BLaER1 (cell line): ENCODE results near the gene KCTD16.

ENCODE experiments used
- H3K27ac ChIP-seq: shearing (Covaris generic); formaldehyde crosslinking; 2 replicates; pipeline ENCODE4 v1.8.1; 2022
- H3K27me3 ChIP-seq: shearing (Covaris generic); formaldehyde crosslinking; 2 replicates; pipeline ENCODE4 v1.8.1; 2022
- H3K36me3 ChIP-seq: shearing (Covaris generic); formaldehyde crosslinking; 2 replicates; pipeline ENCODE4 v1.8.1; 2022
- H3K4me1 ChIP-seq: shearing (Covaris generic); formaldehyde crosslinking; 2 replicates; pipeline ENCODE4 v1.8.1; 2022
- H3K4me2 ChIP-seq: shearing (Covaris generic); formaldehyde crosslinking; 2 replicates; pipeline ENCODE4 v1.8.1; 2022
- H3K4me3 ChIP-seq: shearing (Covaris generic); formaldehyde crosslinking; 2 replicates; pipeline ENCODE4 v1.8.1; 2022
- H3K9ac ChIP-seq: shearing (Covaris generic); formaldehyde crosslinking; 2 replicates; pipeline ENCODE4 v1.8.1; 2022
- H3K9me3 ChIP-seq: shearing (Covaris generic); formaldehyde crosslinking; 2 replicates; pipeline ENCODE4 v1.8.1; 2022
- H4K20me1 ChIP-seq: shearing (Covaris generic); formaldehyde crosslinking; 2 replicates; pipeline ENCODE4 v1.8.1; 2022
- Cebpa-rat ChIP-seq: shearing (Covaris generic); IDR thresholded peaks from 2 replicates; pipeline ENCODE4 v1.8.1; 2022

KCTD16 gene

GRCh38 chr5:144511580-144512072 is 341.0 kb downstream of the KCTD16 start:
- H3K9me3 ChIP-seq: no peaks in the 10 kb centered on the region
- no peak for TF ChIP-seq Cebpa-rat
- no peak overlapping the region for H3K4me3 ChIP-seq
- no peak overlapping the region for H3K9ac ChIP-seq
- no peak overlapping the region for H3K27ac ChIP-seq
- no peak overlapping the region for H3K4me2 ChIP-seq
- no peaks in the 10 kb centered on the region for H3K27me3 ChIP-seq
- no peaks in the 10 kb centered on the region for H3K4me1 ChIP-seq
- H3K36me3 ChIP-seq: no peaks in the 10 kb centered on the region
- no peaks in the 10 kb centered on the region for H4K20me1 ChIP-seq

- no peak overlapping the region for H3K4me2 ChIP-seq
- TF ChIP-seq Cebpa-rat: no peak
- H3K4me3 ChIP-seq: no peak overlapping the region
- H3K9ac ChIP-seq: no peak overlapping the region
- H3K9me3 ChIP-seq: no peaks in the 10 kb centered on the region
- no peaks in the 10 kb centered on the region for H3K27me3 ChIP-seq
- H3K36me3 ChIP-seq: no peaks in the 10 kb centered on the region
- no peaks in the 10 kb centered on the region for H3K4me1 ChIP-seq
- H4K20me1 ChIP-seq: no peaks in the 10 kb centered on the region
- H3K27ac ChIP-seq: no peak overlapping the region
These were observed 352.0 kb downstream of the KCTD16 start for GRCh38 chr5:144522698-144523097.

- no peaks in the 10 kb centered on the region for H3K27me3 ChIP-seq
- H3K36me3 ChIP-seq: no peaks in the 10 kb centered on the region
- no peaks in the 10 kb centered on the region for H3K9me3 ChIP-seq
- H4K20me1 ChIP-seq: no peaks in the 10 kb centered on the region
- H3K4me2 ChIP-seq: no peak overlapping the region
- H3K4me3 ChIP-seq: no peak overlapping the region
- no peak overlapping the region for H3K9ac ChIP-seq
- no peak overlapping the region for H3K27ac ChIP-seq
- TF ChIP-seq Cebpa-rat: no peak
- no peaks in the 10 kb centered on the region for H3K4me1 ChIP-seq
These were observed 354.3 kb downstream of the KCTD16 start for GRCh38 chr5:144525000-144525399.

- TF ChIP-seq Cebpa-rat: no peak
- no peaks in the 10 kb centered on the region for H3K36me3 ChIP-seq
- no peaks in the 10 kb centered on the region for H4K20me1 ChIP-seq
- H3K27me3 ChIP-seq: no peaks in the 10 kb centered on the region
- no peak overlapping the region for H3K9ac ChIP-seq
- H3K4me3 ChIP-seq: no peak overlapping the region
- H3K4me1 ChIP-seq: no peaks in the 10 kb centered on the region
- no peak overlapping the region for H3K27ac ChIP-seq
- H3K9me3 ChIP-seq: peaks cover 4% of the 10 kb centered on the region; the same call in 1 of the 2 replicates
- H3K4me2 ChIP-seq: no peak overlapping the region
These were observed 360.5 kb downstream of the KCTD16 start for GRCh38 chr5:144531188-144531587.
